Common myeloid progenitor, CD34-positive (primary cell): ENCODE data around the gene ASTN2.

Source experiments
- CTCF ChIA-PET: fragments of 350-600 bp; sonication (Branson Sonifier 250); formaldehyde crosslinking; loops from one replicate; lab custom pipeline; 2021; ENCODE audit warnings: antibody characterized with exemption; lab: Charles Lee
- POLR2A ChIA-PET: fragments of 350-600 bp; sonication (Branson Sonifier 250); formaldehyde crosslinking; loops from one replicate; lab custom pipeline; 2021; ENCODE audit warnings: antibody characterized with exemption; lab: Charles Lee
- DNase-seq, 3 donors: peaks; one replicate each; pipeline versions ENCODE4 v3.0.0 to v3.0.0-alpha.2; 2013
- H3K27ac ChIP-seq, 2 experiments: 1 replicate in 1 of 2; 2 replicates in 1 of 2; pipeline ENCODE4 v1.7.0; 2013; ENCODE audit warnings: inconsistent platforms in 2 of 2, low read length in 2 of 2, mild to moderate bottlenecking in 2 of 2, low read depth in 1 of 2, moderate library complexity in 1 of 2; ENCODE audit not compliant: severe bottlenecking in 2 of 2, insufficient read depth in 1 of 2, poor library complexity in 1 of 2
- H3K27me3 ChIP-seq, 5 experiments: replicated peaks in 2 of 5; 1 replicate in 3 of 5; 2 replicates in 2 of 5; pipeline versions ENCODE4 v1.6.1 to v1.7.0; 2013; ENCODE audit warnings: low read length in 4 of 5, mild to moderate bottlenecking in 2 of 5, moderate library complexity in 2 of 5, inconsistent platforms in 1 of 5; ENCODE audit not compliant: insufficient read depth in 5 of 5, control insufficient read depth in 4 of 5
- H3K36me3 ChIP-seq, 4 experiments: 1 replicate in 2 of 4; 2 replicates in 2 of 4; pipeline versions ENCODE4 v1.6.1 to v1.7.0; 2013; ENCODE audit warnings: low read length in 3 of 4, control low read depth in 1 of 4, mild to moderate bottlenecking in 1 of 4; ENCODE audit not compliant: control insufficient read depth in 4 of 4, insufficient read depth in 4 of 4
- H3K4me1 ChIP-seq, 4 experiments: 1 replicate in 3 of 4; 2 replicates in 1 of 4; pipeline versions ENCODE4 v1.6.1 to v1.7.1; 2013; ENCODE audit warnings: low read length in 3 of 4, mild to moderate bottlenecking in 3 of 4, control low read depth in 1 of 4, inconsistent platforms in 1 of 4, moderate library complexity in 1 of 4; ENCODE audit not compliant: control insufficient read depth in 4 of 4, insufficient read depth in 4 of 4; ENCODE audit errors: control extremely low read depth in 1 of 4
- H3K4me3 ChIP-seq, 7 experiments: 1 replicate in 4 of 7; 2 replicates in 3 of 7; pipeline versions ENCODE4 v1.5.1 to v1.7.0; 2013; ENCODE audit warnings: mild to moderate bottlenecking in 7 of 7, low read length in 6 of 7, moderate library complexity in 6 of 7, inconsistent platforms in 2 of 7, low read depth in 2 of 7, control low read depth in 1 of 7; ENCODE audit not compliant: insufficient read depth in 4 of 7, control insufficient read depth in 1 of 7; ENCODE audit errors: extremely low read depth in 1 of 7
- H3K9me3 ChIP-seq, 5 experiments: 1 replicate in 4 of 5; 2 replicates in 1 of 5; pipeline versions ENCODE4 v1.6.1 to v1.7.1; 2013; ENCODE audit warnings: low read length in 4 of 5, mild to moderate bottlenecking in 2 of 5, inconsistent platforms in 1 of 5, low read depth in 1 of 5, moderate library complexity in 1 of 5; ENCODE audit not compliant: control insufficient read depth in 4 of 5, insufficient read depth in 2 of 5; ENCODE audit errors: control extremely low read depth in 1 of 5
- WGBS: methylation state at CpG from one replicate; pipeline ENCODE4 v1.1.5; 2013; ENCODE audit not compliant: insufficient coverage; 5-methylcytosine and 5-hydroxymethylcytosine counted together

Gene ASTN2

GRCh38 chr9:117258184-117258866, 156.5 kb downstream of the ASTN2 start:
- Histone ChIP-seq H3K9me3 (no peaks in the 10 kb centered on the region), H3K36me3 (no peaks in the 10 kb centered on the region), H3K4me1 (no peaks in the 10 kb centered on the region), H3K4me3 (no peak overlapping the region), H3K27me3 (no peaks in the 10 kb centered on the region), H3K27ac (no peak overlapping the region)
- ChIA-PET POLR2A (no interaction called here), CTCF (no interaction called here)
- 64% methylated on average over 6 of the region's 8 CpGs for WGBS
- no peak for DNase-seq

- ChIA-PET POLR2A (no interaction called here), CTCF (no interaction called here)
- H3K27ac ChIP-seq, result no peak overlapping the region
- WGBS, result 72% methylated on average over 2 of the region's 2 CpGs
- no peaks in the 10 kb centered on the region for H3K4me1 ChIP-seq
- H3K36me3 ChIP-seq, result no peaks in the 10 kb centered on the region
- DNase-seq, result no peak
- H3K27me3 ChIP-seq, result no peaks in the 10 kb centered on the region
- H3K9me3 ChIP-seq, result no peaks in the 10 kb centered on the region
- no peak overlapping the region for H3K4me3 ChIP-seq
Observed at GRCh38 chr9:117253261-117253660, 161.6 kb downstream of the ASTN2 start.

GRCh38 chr9:117250610-117251215, 164.1 kb downstream of the ASTN2 start:
- H3K27ac ChIP-seq, result no peak overlapping the region
- WGBS, result 95% methylated on average over 3 of the region's 3 CpGs
- no peaks in the 10 kb centered on the region for H3K4me1 ChIP-seq
- no peak overlapping the region for H3K4me3 ChIP-seq
- no peak for DNase-seq
- H3K9me3 ChIP-seq, result no peaks in the 10 kb centered on the region
- H3K36me3 ChIP-seq, result no peaks in the 10 kb centered on the region
- POLR2A ChIA-PET, result no interaction called here
- CTCF ChIA-PET, result no interaction called here
- H3K27me3 ChIP-seq, result no peaks in the 10 kb centered on the region

- H3K4me1 ChIP-seq, result no peaks in the 10 kb centered on the region
- H3K4me3 ChIP-seq, result no peak overlapping the region
- WGBS, result 100% methylated on average over 2 of the region's 3 CpGs
- H3K27me3 ChIP-seq, result no peaks in the 10 kb centered on the region
- H3K36me3 ChIP-seq, result no peaks in the 10 kb centered on the region
- no peaks in the 10 kb centered on the region for H3K9me3 ChIP-seq
- DNase-seq, result no peak
- no peak overlapping the region for H3K27ac ChIP-seq
- ChIA-PET POLR2A (no interaction called here), CTCF (no interaction called here)
Observed at GRCh38 chr9:117249799-117250198, 165.1 kb downstream of the ASTN2 start.

- no peak for DNase-seq
- ChIA-PET POLR2A (no interaction called here), CTCF (no interaction called here)
Observed at GRCh38 chr9:117247266-117247665, 167.6 kb downstream of the ASTN2 start.

GRCh38 chr9:117245175-117245829, 169.6 kb downstream of the ASTN2 start:
- POLR2A ChIA-PET, result no interaction called here
- CTCF ChIA-PET, result no interaction called here
- no peaks in the 10 kb centered on the region for H3K27me3 ChIP-seq
- WGBS, result 96% methylated on average over 8 of the region's 8 CpGs
- DNase-seq, result no peak
- no peaks in the 10 kb centered on the region for H3K9me3 ChIP-seq
- no peaks in the 10 kb centered on the region for H3K36me3 ChIP-seq
- no peak overlapping the region for H3K27ac ChIP-seq
- no peaks in the 10 kb centered on the region for H3K4me1 ChIP-seq
- H3K4me3 ChIP-seq, result no peak overlapping the region

More at GRCh38 chr9:117247266-117247665, 167.6 kb downstream of the ASTN2 start:
- Histone ChIP-seq H3K36me3 (no peaks in the 10 kb centered on the region), H3K9me3 (no peaks in the 10 kb centered on the region), H3K4me1 (no peaks in the 10 kb centered on the region), H3K4me3 (no peak overlapping the region), H3K27me3 (no peaks in the 10 kb centered on the region), H3K27ac (no peak overlapping the region)
- no CpG with 5 or more reads among the region's 1 CpG for WGBS

GRCh38 chr9:117242082-117242481, 172.8 kb downstream of the ASTN2 start:
- no peak overlapping the region for H3K27ac ChIP-seq
- H3K27me3 ChIP-seq, result no peaks in the 10 kb centered on the region
- H3K36me3 ChIP-seq, result no peaks in the 10 kb centered on the region
- POLR2A ChIA-PET, result no interaction called here
- no peak overlapping the region for H3K4me3 ChIP-seq
- no peak for DNase-seq
- CTCF ChIA-PET, result no interaction called here
- 50% methylated on average over 1 of the region's 3 CpGs for WGBS
- peaks cover 0 to 2% (median 0%) of the 10 kb centered on the region in 5 experiments for H3K9me3 ChIP-seq
- H3K4me1 ChIP-seq, result no peaks in the 10 kb centered on the region
